GM18520 (cell line): ENCODE measurements around the gene KANK3.
"Not testable (repeated sequence)": the region's sequence is repeated elsewhere in the genome, so short reads cannot be mapped to it uniquely, and the experiment has no call there.

Experiments used
- ATAC-seq: cut with Tn5 transposase; IDR thresholded peaks from one replicate; pipeline ENCODE4 v1.9.1; 2021; ENCODE audit not compliant: unreplicated experiment

Gene KANK3

DNA sequence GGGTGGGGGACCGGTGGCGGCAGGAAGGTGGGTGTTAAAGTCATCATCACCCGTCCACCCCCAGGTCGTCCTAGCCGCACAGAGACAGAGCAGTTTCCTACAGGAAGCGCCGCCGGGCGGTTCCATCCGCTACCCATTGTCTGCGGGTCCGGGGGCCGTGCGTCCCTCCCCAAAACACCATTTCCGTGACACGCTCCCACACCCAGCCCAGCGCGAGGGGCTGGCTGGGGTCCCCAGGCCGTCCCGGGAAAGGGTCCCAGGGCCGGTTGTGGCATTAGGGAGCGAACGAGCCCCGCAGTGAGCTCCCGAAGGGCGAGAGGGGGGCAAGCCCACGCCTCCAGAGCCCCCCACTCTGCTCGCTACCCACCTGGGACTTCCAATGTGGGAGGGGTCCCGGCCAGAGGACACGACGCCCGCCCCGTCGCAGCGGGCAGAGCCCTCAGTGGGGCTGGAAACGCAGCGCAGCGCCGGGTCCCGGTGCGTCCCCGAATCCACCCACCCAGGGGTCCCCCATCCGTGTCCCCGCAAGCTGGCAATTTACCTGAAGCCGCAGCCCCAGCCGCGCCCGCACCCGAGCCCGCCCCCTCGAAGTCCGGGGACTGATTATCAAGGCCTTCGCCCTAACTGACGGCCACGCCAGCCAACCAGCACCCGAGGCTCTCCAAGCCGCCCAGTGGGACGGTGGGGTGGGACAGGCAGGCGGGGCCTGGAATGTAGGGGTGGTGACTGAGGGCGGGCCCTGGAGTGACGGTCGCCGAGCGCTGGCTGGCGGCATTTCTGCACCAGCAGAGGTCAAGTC lies at the start of gene KANK3:
Gene KANK3, minus strand, starts transcription at position 579 of the 799 bp plus-strand sequence. CDS start 5,434 bp downstream, outside the sequence.
- ATAC-seq, result peak; percentile 77

DNA sequence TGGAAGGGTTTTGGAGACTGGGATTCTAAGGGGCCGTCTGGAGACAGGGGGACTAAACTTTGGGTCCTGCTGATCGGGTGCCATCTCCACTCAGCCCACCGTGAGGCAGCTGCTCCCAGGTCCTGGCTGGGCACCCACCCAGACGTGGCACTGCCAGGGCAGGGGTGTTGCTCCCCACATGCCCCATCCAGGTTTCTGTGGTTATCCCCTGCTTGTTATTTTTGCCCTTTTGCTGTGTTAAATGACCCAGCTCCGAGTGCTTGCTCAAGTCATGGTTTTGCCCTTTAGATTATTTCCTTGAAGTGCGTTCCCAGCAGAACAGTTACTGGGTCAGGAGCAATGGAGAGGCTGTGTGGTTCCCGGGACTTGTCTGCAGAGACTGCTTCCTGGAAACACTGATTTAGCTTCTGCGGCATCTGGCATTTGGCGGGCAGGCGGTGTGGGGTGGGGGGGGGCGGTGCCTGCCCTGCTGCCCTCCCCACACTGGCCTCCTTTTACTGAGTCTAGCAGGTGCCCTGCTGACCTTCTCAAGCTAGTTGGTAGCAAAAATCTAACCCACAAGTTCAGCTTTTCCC lies 49.0 kb upstream of the KANK3 start:
- ATAC-seq, result no peak

DNA sequence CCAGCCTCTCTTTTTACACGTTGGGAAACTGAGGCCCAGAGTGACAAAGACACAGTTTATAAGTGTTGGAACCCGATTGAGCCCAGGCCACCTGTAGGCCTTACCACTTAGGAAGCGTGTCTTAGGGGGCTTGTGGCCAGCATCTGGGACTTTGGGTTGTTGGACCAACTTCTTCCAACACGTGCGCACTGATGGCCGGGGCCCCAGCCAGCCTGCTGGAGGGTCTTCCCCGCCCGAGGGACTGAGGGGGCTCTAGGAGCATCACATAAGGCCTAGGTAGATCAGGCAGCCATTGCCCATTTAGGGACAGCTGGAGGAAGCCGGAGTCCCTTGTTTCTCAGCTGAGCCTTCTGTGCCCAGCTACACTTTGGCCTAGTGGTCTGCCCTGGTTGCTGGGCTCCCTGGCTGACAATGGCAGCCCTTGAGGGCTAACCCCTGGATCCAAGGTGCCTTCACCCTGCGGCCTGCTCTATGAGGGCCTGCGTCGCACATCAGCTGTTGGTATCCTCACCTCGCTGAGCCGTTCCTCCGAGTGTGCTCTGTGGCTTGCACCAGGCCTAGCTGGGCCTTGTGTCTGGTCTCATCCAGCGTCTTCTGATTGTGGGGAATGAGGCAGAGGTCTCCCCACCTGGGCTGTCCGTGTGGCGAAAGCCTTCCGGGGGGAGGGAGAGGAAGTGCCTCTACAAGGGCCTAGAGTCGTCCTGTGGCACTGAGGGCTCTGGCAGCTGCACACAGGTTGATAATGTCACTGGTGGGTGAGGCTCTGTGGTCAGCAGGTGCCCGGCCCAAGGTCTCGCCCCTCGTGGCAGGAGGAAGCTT lies 48.3 kb upstream of the KANK3 start:
- ATAC-seq, result no peak

DNA sequence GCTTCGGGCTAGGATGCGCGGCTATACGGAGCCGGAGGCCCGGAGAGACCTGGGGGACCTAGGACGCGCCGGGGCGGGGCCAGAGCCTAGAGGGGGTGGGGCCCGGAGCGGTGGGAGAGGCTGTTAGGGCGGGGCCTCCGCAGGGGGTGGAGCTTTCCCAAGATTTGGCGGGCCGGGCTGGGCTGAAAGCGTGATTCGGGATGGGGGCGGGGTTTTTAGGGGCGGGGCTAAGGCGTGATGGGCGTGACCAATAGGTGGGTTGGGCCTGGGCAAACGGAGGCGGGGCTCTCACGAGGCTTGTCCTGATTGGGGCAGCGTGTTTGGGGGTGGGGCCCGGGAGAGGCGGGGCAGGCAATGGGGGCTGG lies 47.5 kb upstream of the KANK3 start:
- no peak for ATAC-seq

DNA sequence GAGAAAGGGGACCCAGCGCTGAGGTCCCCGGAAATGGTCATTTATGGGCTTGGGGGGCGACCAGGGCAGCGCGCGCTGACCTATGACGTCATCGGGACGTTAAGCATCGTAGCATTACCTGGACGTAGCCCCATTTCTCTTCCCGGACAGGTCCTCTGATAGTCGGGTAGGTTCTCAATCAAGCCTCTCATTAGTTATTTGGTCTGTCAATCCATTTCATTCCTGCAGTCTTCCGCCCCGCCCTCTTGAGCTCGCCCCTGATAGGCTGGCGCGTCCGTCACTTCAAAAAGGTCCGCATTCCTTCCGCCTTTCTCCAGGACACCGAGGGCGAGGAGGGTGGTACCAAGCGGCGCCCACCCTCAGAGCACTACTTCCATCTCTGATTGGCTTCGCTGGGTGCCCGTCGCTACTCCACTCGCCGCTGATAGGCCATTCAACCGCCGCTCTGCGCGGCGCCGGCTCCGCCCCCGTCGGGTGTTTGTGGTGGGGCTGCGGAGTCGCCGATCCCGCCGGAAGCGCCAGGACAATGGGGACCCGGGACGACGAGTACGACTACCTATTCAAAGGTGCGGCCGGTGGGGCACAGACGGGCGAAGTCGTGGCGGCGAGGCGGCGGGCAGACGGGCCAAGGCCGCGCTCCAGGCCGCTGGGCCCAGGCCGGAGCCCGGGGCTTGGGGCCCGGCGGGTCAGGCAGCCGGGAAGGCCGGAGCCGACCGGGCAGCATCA lies 47.0 kb upstream of the KANK3 start, which contains the start of gene RAB11B:
Gene RAB11B, plus strand, starts transcription at position 470 of the 726 bp plus-strand sequence. Its CDS starts 57 bp downstream, at position 527.
- ATAC-seq, result peak; percentile 93

DNA sequence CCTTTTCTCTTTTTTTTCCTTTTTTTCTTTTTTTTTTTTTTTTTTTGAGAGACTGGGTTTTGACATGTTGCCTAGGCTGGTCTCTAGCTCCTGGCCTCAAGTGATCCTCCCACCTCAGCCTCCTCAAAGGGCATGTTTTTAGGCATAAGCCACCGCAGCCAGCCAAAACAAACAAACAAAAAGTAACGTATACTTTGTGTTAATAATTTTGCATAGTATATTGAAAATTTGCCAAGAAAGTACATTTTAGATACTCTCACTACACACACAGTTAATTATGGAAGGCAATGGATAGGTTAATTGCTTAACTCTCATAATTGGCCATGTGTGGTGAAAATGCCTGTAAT lies 45.5 kb upstream of the KANK3 start:
- ATAC-seq, result no peak

DNA sequence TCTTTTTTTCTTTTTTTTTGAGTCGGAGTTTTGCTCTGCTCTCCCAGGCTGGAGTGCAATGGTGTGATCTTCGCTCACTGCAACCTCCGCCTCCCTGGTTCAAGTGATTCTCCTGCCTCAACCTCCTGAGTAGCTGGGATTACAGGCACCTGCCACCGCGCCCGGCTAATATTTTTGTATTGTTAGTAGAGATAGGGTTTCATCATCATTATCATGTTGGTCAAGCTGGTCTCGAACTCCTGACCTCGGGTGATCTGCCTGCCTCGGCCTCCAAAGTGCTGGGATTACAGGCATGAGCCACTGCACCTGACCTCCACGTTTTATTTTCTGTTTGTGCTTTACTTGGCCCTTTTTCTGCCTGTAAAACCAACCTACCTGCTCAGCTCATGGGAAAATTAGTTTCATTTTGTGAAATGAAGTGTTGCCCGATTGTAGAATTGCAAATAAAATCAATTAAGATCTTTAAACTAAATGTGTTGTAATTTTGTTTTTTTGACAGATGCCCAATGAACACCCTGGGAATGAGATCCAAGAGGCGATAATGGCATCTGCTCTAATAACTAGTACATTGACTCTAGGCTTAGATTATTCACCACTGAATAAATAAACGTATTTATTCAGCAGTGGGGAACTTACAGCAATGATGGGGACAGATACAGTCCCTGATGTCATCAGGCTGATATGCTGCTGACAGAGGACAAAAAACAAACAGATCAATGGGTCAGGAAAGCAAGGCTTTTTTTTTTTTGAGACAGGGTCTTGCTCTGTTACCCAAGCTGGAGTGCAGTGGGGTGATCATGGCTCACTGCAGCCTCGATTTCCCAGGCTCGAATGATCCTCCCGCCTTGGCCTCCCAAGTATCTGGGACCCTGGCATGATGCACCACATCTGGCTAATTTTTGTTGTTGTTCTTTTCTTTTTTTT lies 44.9 kb upstream of the KANK3 start:
- no peak for ATAC-seq

DNA sequence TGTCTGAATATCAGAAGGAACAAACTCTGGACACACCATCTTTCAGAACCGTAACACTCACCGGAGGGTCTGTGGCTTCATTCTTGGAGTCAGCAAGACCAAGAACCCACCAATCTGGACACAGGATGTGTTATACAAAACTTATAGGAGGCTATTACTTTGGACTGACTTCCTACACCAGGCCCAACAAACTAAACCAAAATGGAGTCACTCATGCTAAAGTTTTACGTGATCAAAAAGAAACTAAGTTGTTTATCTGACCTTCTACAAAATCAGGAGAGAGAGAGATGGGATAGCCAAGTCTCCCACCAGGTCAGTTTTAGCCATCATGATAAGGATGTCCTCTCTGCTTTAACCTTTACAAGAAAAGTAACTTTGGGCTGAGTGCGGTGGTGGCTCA lies 43.9 kb upstream of the KANK3 start:
- ATAC-seq, result no peak

DNA sequence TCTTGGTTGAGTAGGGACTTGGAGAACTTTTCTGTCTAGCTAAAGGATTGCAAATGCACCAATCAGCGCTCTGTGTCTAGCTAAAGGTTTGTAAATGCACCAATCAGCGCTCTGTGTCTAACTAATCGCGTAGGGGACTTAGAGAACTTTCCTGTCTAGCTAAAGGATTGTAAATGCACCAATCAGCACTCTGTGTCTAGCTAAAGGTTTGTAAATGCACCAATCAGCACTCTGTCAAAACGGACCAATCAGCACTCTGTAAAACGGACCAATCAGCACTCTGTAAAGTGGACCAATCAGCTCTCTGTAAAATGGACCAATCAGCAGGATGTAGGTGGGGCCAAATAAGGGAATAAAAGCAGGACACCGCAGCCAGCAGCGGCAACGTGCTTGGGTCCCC lies 43.4 kb upstream of the KANK3 start:
- ATAC-seq, result not testable (repeated sequence)

DNA sequence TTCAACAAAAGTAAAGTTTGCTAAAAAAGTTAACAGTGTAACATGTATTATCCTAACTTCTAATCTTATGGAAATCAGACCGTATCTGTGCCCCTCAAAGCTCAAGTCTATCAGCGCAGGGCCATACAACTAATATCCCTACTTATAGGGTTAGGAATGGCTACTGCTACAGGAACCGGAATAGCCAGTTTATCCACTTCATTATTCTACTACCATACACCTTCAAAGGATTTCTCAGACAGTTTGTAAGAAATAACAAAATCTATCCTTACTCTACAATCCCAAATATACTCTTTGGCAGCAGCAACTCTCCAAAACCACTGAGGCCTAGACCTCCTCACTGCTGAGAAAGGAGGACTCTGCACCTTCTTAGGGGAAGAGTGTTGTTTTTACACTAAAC lies 42.5 kb upstream of the KANK3 start:
- not testable (repeated sequence) for ATAC-seq

DNA sequence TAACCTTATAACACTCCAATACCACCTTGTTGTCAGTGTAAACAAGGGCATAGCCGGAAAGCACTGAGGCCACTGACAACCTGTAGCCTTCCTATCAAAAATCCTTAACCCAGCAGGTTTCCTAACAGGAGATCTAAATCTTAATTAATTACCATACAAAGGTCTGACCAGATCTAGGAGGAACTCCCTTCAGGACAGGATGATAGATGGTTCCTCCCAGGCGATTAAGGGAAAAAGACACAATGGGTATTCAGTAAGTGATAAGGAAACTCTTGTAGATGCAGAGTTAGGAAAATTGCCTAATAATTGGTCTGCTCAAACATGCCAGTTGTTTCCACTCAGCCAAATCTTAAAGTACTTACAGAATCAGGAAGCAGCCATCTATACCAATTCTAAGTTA lies 42.0 kb upstream of the KANK3 start:
- ATAC-seq, result not testable (repeated sequence)

DNA sequence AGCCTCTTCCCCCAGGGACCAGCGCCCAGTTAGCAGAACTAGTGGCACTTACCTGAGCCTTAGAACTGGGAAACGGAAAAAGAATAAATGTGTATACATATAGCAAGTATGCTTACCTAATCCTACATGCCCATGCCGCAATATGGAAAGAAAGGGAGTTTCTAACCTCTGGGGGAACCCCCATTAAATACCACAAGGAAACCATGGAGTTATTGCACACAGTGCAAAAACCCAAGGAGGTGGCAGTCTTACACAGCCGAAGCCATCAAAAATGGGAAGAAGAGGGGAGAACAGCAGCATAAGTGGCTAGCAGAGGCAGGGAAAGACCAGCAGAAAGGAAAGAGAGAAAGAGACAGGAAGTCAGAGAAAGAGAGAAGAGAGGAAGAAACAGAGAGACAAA lies 41.5 kb upstream of the KANK3 start:
- not testable (repeated sequence) for ATAC-seq

DNA sequence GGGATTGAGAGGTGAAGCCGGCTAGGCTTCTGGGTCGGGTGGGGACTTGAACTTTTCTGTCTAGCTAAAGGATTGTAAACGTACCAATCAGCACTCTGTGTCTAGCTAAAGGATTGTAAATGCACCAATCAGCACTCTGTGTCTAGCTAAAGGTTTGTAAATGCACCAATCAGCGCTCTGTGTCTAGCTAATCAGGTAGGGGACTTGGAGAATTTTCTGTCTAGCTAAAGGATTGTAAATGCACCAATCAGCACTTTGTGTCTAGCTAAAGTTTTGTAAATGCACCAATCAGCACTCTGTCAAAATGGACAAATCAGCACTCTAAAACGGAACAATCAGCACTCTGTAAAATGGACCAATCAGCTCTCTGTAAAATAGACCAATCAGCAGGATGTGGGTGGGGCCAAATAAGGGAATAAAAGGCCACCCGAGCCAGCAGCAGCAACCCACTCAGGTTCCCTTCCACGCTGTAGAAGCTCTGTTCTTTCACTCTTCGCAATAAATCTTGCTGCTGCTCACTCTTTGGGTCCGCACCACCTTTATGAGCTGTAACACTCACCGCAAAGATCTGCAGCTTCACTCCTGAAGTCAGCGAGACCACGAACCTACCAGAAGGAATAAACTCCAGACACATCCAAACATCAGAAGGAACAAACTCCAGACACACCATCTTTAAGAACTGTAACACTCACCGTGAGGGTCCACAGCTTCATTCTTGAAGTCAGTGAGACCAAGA lies 36.3 kb upstream of the KANK3 start:
- ATAC-seq, result not testable (repeated sequence)

DNA sequence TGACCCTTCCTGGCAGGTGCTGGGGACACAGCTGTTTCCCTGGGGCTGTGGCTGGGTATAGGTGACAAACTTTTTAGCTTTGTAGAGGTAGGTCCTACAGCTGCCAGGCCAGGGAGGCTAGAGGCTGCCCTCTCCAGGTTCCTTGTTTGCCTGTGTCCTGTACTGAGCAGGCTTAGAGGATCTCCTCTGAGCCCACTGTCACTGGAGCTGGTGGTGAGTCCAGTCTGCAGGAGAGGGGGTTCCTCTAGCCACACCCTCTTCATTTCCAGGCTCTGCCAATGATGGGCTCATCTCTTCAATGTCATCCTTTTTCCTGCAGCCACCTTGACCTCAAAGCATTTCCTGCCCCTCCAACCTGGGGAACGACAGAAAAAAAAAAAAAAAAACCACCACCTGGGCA lies 34.5 kb upstream of the KANK3 start:
- ATAC-seq, result no peak

DNA sequence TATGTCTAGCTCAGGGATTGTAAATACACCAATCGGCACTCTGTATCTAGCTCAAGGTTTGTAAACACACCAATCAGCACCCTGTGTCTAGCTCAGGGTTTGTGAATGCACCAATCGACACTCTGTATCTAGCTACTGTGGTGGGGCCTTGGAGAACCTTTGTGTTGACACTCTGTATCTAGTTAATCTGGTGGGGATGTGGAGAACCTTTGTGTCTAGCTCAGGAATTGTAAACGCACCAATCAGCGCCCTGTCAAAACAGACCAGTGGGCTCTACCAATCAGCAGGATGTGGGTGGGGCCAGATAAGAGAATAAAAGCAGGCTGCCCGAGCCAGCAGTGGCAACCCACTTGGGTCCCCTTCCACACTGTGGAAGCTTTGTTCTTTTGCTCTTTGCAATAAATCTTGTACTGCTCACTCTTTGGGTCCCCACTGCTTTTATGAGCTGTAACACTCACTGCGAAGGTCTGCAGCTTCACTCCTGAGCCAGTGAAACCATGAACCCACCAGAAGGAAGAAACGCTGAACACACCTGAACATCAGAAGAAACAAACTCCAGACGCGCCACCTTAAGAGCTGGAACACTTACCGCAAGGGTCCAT lies 33.4 kb upstream of the KANK3 start:
- not testable (repeated sequence) for ATAC-seq

DNA sequence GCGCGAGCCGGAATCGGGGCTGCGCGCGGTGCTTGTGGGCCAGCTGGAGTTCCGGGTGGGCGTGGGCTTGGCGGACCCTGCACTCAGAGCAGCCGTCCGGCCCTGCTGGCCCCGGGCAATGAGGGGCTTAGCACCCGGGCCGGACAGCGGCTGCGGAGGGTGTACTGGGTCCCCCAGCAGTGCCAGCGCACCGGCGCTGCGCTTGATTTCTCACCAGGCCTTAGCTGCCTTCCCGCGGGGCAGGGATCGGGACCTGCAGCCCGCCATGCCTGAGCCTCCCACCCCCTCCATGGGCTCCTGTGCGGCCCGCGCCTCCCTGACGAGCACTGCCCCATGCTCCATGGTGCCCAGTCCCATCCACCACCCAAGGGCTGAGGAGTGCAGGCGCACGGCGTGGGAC lies 32.7 kb upstream of the KANK3 start:
- not testable (repeated sequence) for ATAC-seq

DNA sequence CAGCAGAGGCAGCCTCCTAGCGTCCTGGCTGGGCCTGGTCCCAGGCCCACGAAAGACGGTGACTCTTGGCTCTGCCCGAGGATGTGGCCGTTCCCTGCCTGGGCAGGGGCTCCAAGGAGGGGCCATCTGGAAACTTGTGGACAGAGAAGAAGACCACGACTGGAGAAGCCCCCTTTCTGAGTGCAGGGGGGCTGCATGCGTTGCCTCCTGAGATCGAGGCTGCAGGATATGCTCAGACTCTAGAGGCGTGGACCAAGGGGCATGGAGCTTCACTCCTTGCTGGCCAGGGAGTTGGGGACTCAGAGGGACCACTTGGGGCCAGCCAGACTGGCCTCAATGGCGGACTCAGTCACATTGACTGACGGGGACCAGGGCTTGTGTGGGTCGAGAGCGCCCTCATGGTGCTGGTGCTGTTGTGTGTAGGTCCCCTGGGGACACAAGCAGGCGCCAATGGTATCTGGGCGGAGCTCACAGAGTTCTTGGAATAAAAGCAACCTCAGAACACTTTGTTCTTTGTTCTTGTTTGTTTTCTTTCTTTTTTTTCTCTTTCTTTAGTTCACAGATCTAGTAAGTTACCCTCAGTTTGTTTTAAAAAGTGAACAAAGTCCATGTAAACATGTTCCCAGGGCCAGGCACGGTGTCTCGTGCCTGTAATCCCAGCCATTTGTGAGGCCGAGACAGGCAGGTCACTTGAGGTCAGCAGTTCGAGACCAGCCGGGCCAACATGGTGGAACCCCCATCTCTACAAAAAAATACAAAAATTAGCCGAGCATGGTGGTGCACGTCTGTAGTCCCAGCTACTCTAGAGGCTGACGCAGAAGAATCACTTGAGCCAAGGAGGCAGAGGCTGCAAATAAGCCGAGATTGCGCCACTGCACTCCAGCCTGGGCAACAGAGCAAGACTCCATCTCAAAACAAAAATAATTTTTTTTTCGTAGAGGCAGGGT lies 31.1 kb upstream of the KANK3 start:
- ATAC-seq, result no peak
